GM12874 (cell line): ENCODE measurements around the gene GRM1.

Experiments used
- CTCF ChIP-seq: IDR thresholded peaks from 2 replicates; pipeline ENCODE4 v1.5.1; 2011; ENCODE audit warnings: low read depth, mild to moderate bottlenecking, control low read depth, low read length, moderate library complexity; ENCODE audit not compliant: insufficient read depth

The GRM1 gene

DNA sequence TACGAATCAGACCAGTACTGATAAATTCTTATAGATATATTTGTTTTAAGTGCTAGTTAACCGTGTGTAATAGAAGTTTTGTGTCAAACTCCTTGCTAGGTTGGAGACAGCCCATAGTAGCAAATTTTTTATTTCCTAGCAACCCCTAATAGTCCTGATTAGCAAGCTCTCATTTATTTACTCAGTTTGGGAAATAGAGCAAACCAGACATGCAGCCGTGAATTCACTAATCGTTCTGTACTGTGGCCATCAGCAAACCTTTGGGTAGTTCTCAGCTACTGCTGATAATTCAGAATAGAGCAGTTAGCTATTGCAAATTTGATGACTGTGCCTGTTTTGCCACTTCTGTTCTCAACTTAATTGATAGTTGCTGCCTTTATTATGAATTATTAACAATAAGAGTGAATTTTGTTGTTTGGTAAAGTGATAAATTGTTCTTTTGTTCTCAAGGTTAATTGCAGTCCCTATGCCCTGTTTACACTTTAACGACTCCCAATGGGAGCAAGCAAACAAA lies 215.8 kb downstream of the GRM1 start:
- TF ChIP-seq CTCF, result no peak

- no peak for TF ChIP-seq CTCF
These were observed 217.2 kb downstream of the GRM1 start for GRCh38 chr6:146246028-146246427.

DNA sequence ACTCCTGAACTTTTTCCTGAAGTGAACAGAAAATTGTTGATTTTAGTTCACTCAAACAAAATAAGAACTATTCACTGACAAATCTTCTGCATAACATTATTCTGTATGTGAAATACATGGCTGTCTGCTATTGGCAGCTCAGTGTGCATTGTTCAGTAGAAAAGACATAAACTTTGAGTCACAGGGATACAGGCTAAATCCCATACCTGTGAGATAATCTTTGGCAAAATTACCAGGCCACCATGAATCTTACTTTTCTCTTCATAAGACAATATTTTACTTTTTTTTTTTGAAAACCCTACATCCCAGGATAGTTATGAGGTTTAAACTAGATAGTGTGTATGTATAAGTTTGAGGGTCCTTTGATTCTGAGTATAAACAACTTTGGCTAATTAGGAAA lies 224.8 kb downstream of the GRM1 start:
- TF ChIP-seq CTCF, result no peak

DNA sequence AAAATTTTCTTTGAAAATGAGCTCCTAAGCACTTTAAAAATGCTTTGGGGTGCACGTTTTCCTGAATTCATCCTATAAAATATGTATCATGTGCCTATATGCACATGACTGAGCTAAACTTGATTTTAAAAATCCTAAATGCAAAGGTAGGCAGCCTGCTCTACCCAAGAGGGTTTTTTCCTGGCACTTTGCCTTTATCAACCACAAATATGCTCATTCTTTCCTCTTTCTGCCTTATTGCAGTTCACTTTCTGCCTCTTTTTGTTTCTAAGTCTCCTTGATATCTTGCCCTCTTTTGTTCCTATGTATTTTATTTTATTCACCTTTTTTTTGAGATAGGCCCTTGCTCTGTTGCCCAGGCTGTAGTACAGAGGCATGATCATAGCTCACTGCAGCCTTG lies 229.3 kb downstream of the GRM1 start:
- no peak for TF ChIP-seq CTCF

DNA sequence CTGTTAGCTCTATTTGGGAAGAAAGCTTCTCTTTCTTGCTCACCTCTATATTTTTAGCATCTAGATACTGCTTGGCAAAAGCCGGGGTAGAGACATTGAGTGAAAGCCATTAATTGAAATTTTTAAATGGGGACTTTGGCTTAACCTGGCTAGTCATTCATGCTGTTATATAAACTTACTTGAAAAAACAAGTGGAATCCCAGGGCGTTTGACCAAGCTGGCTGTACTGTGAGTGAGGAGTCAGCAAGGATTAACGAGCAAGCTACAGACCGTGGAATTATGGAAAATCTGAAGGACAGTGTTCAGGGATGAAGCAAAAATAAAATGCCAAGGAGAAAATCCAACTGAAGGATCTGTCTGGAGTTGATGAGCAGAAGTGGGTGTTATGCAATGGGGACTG lies 232.0 kb downstream of the GRM1 start:
- TF ChIP-seq CTCF, result no peak

- no peak for TF ChIP-seq CTCF
These were observed 236.2 kb downstream of the GRM1 start for GRCh38 chr6:146265056-146265455.

GRCh38 chr6:146267447-146267846 lies 238.6 kb downstream of the GRM1 start:
- TF ChIP-seq CTCF, result no peak

GRCh38 chr6:146267946-146268345 lies 239.1 kb downstream of the GRM1 start:
- no peak for TF ChIP-seq CTCF
